Erythroblast (primary cell): Measurements from ENCODE around the gene TBX19.

Experiments
- DNase-seq, 2 experiments: peaks; one replicate each; lab custom pipeline; 2025; lab: John Stamatoyannopoulos, UW
- GATA1 ChIP-seq: IDR thresholded peaks from 2 replicates; pipeline ENCODE4 v1.6.1; 2011; ENCODE audit warnings: low read depth, mild to moderate bottlenecking, control low read depth, low read length, moderate library complexity
- POLR2A ChIP-seq: IDR thresholded peaks from 2 replicates; pipeline ENCODE4 v1.6.1; 2011; ENCODE audit warnings: mild to moderate bottlenecking, low read length

The TBX19 gene

DNA sequence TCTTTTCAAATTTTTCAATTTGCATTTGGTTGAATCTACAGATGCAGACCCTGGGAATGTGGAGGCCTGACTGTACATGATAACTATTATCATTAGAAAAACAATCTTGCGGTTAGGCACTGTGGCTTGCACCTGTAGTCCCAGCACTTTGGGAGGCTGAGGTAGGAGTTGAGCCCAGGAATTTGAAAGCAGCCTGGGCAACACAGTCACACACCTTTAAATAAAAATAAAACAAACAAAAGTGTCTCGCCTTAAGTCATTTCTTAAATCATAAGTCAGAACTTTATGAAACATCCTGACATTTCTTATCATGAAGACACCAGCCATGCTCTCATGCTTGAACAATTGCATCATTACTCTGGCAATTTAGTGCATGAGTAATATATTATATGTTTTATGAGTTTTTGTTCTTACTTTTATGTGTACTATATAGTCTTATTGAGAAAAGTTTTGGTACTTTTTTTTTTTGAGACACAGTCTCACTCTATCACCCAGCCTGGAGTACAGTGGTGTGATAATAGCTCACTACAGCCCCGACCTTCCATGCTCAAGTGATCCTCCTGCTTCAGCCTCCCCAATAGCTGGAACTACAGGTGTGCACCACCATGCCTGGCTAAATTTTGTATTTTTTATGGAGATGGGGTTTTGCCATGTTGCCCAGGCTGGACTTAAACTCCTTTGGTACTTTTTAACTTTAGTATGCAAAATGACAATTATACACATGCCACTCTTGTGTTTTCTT lies 7.8 kb downstream of the TBX19 start:
- peak; percentile 23 to 34 for DNase-seq
- TF ChIP-seq GATA1 (no peak), POLR2A (no peak)

DNA sequence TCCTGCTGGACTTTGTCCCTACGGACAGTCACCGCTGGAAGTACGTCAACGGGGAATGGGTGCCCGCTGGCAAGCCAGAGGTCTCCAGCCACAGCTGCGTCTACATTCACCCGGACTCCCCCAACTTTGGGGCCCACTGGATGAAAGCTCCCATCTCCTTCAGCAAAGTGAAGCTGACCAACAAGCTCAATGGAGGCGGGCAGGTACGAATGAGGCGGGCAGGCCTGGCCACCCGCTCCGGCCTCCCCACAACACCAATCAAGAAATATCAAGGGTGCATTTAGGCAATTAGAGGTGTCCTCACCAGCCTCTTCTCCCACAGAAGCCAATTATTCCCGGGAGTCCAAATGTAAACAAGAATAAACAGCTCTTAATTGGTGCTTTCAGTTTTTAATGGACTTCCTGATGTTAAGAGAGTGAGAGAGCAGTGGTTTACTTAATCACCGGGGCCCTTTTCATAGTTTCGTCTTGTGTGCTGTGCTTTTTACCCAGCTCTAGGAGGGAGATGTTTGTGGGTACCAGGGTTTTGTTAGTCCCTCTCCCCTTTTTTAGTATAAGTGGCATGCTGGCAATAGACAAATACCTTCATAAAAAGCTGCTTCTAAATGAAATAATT lies 10.7 kb downstream of the TBX19 start:
- no peak for DNase-seq
- no peak for TF ChIP-seq GATA1
- TF ChIP-seq POLR2A: no peak

DNA sequence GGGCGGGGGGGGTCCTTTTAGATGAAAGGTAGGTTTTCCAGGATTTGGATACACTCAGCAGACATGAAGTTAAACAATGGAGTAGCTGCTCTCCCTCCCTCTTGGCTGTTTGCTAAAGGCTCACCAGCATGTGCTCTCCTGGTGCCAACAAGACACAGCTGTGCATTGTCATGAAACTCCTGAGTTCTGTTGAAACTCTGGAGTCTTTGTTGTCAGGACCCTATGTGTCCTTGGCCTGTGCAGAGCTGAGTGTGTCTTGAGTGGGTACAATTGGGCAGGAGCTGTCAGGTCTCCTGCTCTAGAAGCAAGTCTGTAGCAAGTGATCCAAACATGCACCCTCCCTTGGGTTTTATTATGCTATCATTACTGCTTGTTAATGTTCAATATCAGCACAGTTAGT lies 12.7 kb downstream of the TBX19 start:
- no peak for TF ChIP-seq POLR2A
- no peak for TF ChIP-seq GATA1
- no peak for DNase-seq

DNA sequence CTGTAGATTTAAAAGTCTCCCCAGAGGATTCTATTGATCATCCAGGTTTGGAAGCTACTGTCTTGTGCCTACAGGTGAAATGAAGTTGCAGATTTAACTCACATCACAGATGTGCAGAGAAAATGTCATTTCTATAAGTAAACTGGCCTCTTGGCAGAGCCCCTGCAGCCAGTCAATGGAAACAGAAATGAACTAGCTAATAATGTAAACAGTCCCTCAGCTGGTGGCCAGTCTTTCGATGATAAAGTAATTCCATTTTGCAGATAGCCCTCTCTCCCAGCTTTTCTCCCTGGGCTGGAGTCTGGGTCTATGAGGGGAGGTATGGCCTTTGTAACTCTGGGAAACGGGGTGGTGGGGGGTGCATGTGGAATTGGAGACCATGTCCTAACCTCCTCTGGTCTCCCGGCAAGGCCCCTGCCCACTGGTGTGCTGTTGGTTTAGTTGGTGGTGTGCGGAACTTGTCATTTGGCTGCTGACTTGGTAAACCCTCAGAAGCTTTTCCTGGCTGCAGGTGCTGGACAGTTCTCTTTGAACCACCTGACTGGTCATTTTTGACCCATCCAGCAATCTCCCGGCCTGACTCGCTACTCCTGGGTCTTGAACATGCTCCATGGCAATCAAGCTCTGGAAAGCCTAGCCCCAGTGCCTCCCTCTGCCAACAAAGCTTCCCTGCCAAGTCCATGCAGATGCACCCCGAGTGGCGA lies 14.9 kb downstream of the TBX19 start:
- TF ChIP-seq POLR2A: no peak
- no peak for TF ChIP-seq GATA1
- no peak for DNase-seq

DNA sequence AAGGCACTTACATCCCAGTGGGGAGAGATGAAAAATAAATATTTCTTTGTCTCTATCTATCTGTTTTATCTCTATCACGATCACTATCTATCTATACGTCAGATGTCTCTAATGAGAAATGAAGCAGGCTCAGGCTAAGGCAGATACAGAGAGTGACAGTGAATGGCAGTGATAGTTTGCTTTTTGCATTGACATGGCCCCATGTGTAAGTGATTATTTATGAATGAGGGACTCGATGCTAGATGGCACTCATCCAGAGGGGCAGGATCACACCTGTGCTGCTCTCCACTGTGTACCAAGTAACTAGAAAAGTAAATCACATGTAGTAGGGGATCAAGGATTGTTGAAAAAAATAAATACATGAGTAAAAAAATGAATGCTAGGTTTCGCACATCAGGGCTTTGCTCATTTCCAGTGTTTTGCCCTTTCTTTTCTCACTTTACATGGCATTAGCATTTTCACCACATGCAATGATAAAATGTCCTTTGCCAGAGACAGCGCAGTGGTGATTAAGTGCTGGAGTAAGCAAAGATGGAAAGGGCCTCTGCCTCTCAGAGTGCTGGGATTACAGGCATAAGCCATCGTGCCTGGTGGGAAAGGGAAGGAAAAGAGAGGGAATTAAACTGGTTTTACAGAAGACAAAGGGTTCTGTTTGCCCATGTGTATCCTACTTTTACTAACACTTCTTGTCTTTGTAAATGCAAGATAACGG lies 16.5 kb downstream of the TBX19 start:
- DNase-seq: no peak
- TF ChIP-seq POLR2A (no peak), GATA1 (no peak)

DNA sequence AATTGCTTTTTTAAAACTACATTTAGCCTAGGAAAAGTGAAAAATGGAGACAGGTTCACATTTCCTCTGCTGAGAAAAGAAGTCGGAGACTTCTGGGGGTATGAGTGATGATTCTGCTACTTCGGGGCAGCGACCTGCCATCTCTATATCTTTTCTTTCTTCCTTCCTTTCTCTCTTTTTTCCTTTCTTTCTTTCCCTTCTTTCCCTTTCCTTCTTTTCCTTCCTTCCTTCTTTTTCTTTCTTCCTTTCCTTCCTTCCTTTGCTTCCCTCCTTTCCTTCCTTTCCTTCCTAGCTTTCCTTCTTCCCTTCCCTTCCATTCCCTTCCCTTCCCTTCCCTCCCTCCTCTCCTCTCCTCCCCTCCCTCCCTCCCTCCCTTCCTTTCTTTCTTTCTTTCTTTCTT lies 17.8 kb downstream of the TBX19 start:
- DNase-seq: no peak
- no peak for TF ChIP-seq POLR2A
- no peak for TF ChIP-seq GATA1

DNA sequence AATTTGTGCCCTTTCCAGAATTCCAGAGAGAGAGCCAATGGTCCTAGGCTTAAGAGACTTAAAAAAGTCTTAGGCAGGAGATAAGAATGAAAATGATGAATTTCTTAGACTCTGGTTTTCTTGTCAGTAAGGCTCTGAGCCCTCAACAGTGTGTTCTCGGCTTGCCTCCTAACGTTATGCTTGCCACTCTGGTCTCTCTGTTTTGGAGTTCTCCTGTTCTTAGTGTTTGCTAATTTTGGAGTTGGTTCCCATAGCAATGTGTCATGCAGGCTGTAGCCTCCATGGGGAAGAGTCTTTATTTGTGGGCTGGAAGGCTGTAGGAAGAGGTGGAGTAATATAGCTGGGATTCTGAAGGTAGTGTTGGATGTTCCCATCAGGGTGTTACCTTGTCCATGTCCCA lies 19.9 kb downstream of the TBX19 start:
- no peak for DNase-seq

DNA sequence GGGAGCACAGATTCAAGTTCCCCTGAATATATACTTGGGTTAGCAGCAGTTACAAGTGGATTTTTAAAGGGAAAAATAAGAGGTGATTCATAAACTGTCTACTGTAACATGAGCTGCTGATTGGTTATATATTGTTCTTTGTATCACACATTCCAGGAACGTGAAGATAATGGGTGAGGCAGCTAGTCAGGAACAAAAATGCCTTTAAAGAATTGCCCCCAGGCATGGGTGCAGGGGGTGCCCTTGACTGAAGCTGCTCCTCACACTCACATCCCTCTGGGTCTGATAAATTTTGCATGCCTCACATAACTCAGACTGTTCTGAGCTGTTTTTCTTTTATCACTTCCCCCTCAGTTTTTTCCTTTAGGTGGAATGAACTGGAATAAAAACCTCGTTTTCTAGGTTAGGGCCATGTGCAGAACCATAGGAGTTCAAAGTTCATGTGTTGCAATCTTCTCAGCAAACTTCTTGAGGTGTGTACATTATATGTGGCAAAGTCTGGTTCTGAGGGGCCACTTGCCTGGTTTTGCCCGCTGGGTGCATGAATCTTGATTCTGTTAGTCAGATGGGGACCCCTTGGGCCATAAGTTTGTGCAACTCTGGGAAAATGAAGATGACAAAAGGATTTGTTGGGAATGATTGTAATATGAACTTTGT lies 21.1 kb downstream of the TBX19 start:
- DNase-seq: no peak

More for the DNA sequence above, 19.9 kb downstream of the TBX19 start:
- TF ChIP-seq GATA1: no peak
- no peak for TF ChIP-seq POLR2A

DNA sequence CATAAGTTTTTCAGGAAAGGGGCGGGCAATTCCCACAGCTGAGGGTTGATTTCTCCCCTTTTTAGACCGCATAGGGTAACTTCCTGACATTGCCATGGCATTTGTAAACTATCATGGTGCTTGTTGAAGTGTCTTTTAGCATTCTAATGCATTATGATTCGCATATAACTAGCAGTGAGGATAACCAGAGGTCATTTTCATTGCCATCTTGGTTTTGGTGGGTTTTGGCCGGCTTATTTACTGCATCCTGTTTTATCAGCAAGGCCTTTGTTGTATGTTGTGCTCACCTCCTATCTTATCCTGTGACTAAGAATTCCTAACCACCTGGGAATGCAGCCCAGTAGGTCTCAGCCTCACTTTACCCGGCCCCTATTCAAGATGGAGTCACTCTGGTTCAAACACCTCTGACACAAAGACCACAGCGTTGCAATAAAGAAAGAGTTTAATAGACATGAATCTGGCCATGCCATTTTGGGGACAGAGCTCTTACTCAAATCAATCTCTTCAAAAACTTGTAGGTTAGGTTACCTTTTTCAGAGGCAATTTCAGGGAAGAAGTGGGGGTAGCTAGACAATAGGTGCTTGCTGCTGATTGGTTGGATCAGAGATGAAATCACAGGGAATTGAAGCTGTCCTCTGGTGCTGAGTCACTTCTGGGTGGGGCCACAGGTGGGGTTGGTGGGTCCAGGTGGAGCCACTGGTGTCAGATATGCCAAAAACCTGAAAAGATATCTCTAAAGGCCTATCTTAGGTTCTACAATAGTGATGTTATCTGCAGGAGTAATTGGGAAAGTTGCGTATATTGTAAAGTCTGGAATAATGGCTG lies 23.3 kb downstream of the TBX19 start:
- TF ChIP-seq GATA1 (no peak), POLR2A (no peak)
- DNase-seq: no peak

More for the DNA sequence above, 21.1 kb downstream of the TBX19 start:
- TF ChIP-seq POLR2A (no peak), GATA1 (no peak)

DNA sequence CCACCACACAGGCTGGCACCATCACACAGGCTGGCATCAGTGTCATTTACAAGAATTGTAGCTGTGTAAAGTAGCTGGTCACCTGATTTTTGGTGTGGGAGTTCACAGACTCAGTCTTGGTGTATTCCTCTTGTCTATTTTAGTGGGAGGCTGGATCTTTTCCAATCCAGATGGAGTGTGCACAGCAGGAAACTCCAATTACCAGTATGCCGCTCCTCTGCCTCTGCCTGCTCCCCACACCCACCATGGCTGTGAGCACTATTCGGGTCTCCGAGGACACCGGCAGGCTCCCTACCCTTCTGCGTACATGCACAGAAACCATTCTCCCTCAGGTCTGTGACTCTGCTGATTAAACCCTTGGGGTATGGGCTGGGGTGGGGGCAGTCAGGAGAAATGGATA lies 24.2 kb downstream of the TBX19 start:
- no peak for TF ChIP-seq POLR2A
- no peak for TF ChIP-seq GATA1
- DNase-seq: no peak

DNA sequence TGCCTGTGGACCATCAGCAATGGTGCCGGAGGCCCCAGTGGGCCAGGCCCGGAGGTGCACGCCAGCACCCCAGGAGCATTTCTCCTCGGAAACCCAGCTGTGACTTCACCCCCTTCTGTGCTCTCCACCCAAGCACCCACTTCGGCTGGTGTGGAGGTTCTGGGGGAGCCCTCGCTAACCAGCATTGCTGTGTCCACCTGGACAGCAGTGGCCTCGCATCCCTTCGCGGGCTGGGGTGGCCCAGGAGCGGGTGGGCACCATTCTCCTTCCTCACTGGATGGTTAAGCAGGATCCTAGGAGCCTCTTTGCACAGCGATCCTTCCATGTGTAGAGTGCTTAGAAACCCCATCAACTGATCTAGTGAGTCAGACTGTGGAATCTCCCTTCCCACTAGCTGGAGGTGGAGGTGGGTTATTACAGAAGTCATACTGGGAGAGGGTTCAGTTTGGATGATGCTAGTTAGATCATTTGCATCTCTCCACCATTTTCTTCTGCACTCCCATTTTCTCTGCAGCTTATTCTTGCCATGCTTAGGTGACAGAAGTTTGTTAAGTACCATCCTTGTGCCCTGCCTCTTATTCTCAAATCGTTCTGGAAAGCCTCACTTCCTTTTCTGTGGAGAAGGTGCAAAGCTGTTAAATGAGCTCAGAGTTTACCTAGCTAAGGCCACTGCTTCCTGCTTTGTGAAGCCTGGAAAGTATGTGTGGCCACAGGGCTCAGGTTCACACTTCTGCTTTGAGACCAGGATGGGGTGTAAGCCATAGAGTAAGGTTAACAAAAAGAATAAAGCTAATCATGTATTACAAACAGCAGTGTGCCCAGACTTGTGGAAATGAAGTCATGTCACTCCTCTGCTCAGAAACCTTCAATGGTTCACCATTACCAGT lies 32.3 kb downstream of the TBX19 start:
- no peak for DNase-seq
- TF ChIP-seq GATA1: no peak
- no peak for TF ChIP-seq POLR2A

DNA sequence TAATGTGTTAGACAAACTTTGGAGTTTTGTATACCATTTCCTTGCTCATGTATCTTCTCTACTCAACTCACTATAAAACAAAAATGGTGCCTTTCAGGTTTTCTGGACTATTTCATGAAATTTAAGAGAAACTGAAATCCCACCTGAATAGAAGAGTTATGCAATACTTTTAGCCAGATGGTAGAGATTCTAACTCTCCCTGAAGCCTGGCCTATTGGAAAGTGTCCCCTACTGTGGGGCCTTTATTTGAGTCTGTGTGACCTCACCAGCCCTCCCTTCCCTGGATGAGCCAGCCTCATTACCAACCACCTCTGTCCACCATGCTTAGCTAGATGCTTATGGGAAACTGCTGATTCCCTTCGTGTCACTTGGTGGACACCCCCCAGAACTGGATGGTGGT lies 35.5 kb downstream of the TBX19 start:
- TF ChIP-seq GATA1 (no peak), POLR2A (no peak)
- DNase-seq: no peak
